ENCODE results near the gene BABAM2.

BABAM2 gene

GRCh38 chr2:28322051-28322450 lies 431.5 kb downstream of the BABAM2 start:
- no peak for TF ChIP-seq CTCF (IDR thresholded peaks at IDR 0.05; ENCODE audit: low read depth, low read length, missing control alignments)
- H3K4me3 ChIP-seq (ENCODE audit: low read depth, low read length), result no peak overlapping the region
- DNase-seq (ENCODE audit: low read depth), result no peak

- no peak overlapping the region for H3K4me3 ChIP-seq (ENCODE audit: low read depth, low read length)
- DNase-seq (ENCODE audit: low read depth), result no peak
- no peak for TF ChIP-seq CTCF (IDR thresholded peaks at IDR 0.05; ENCODE audit: low read depth, low read length, missing control alignments)
Observed at GRCh38 chr2:28322456-28322855, 431.9 kb downstream of the BABAM2 start.

GRCh38 chr2:28322981-28323396 lies 432.5 kb downstream of the BABAM2 start:
- DNase-seq (ENCODE audit: low read depth), result no peak
- no peak overlapping the region for H3K4me3 ChIP-seq (ENCODE audit: low read depth, low read length)
- TF ChIP-seq CTCF (IDR thresholded peaks at IDR 0.05; ENCODE audit: low read depth, low read length, missing control alignments), result no peak

GRCh38 chr2:28325173-28325566 lies 434.6 kb downstream of the BABAM2 start:
- no peak for DNase-seq (ENCODE audit: low read depth)
- no peak for TF ChIP-seq CTCF (IDR thresholded peaks at IDR 0.05; ENCODE audit: low read depth, low read length, missing control alignments)

GRCh38 chr2:28325567-28326468 lies 435.3 kb downstream of the BABAM2 start:
- TF ChIP-seq CTCF (IDR thresholded peaks at IDR 0.05; ENCODE audit: low read depth, low read length, missing control alignments), result no peak

More at GRCh38 chr2:28325173-28325566, 434.6 kb downstream of the BABAM2 start:
- no peak overlapping the region for H3K4me3 ChIP-seq (ENCODE audit: low read depth, low read length)

GRCh38 chr2:28326469-28326805 lies 435.9 kb downstream of the BABAM2 start:
- no peak for DNase-seq (ENCODE audit: low read depth)
- no peak for TF ChIP-seq CTCF (IDR thresholded peaks at IDR 0.05; ENCODE audit: low read depth, low read length, missing control alignments)

More at GRCh38 chr2:28325567-28326468, 435.3 kb downstream of the BABAM2 start:
- DNase-seq (ENCODE audit: low read depth), result no peak
- H3K4me3 ChIP-seq (ENCODE audit: low read depth, low read length), result no peak overlapping the region

More at GRCh38 chr2:28326469-28326805, 435.9 kb downstream of the BABAM2 start:
- no peak overlapping the region for H3K4me3 ChIP-seq (ENCODE audit: low read depth, low read length)
